Muscle of arm (tissue), 12 donors: Measurements from ENCODE around the gene SGSH. TPM values are rescaled to one million over a fixed set of nuclear protein-coding genes. Genes with fewer than 3 reads are reported as not detected.

Source experiments
- DNase-seq: peaks from one replicate; pipeline ENCODE4 v3.0.0-alpha.2; 2013
- polyA plus RNA-seq, 12 donors: library from polyadenylated mRNA; unstranded; fragments of 120-200 nt; gene quantifications; one replicate each; pipeline ENCODE4 v1.2.1, GENCODE V29; 2013; ENCODE audit not compliant: insufficient read length in 12 of 12

SGSH gene
- polyA plus RNA-seq, 12 donors, result 16.9 to 36.6 (median 19.9) TPM; not detected in 1

- no peak for DNase-seq
Measured at GRCh38 chr17:80229011-80229410, 8.9 kb upstream of the SGSH start.

DNA sequence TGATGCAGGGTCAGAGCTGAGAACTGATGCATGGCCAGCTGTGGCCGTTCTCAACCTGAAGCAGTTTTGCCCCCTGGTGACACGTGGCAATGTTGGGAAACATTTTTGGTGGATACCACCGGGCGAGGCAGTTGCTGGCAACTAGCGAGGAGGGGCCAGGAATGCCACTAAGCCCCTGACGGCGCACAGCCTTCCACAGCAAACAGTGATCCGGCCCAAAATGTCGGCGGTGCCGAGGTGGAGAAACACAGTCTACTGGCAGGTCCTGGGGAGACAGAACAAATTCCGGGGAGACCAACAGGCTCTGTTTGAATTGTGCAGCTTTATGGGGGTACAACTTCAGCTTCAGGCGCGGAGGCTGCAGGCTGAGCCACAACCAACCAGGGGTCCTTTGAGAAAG is 8.3 kb upstream of the SGSH start:
- DNase-seq, result no peak

GRCh38 chr17:80227666-80228065 is 7.5 kb upstream of the SGSH start:
- DNase-seq, result no peak

DNA sequence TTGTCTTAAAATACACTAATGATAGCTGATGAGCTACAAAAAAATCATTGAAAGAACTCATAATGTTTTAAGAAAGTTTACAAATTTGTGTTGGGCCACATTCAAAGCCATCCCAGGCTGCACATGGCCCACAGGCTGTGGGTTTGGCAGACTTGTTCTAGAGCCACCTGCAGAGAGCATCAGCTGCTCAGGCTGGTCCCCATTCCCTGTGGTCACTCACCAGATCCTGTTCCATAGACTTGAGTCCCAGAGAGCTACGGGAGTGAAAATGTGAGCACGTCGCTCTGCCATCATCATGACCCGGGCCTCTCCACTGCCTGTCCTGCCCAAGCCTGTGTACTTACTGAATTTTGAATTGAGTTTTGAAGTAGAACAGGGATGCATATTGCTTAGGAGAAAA is 7.0 kb upstream of the SGSH start:
- DNase-seq, result no peak

GRCh38 chr17:80225230-80225629 is 5.1 kb upstream of the SGSH start:
- DNase-seq, result no peak

DNA sequence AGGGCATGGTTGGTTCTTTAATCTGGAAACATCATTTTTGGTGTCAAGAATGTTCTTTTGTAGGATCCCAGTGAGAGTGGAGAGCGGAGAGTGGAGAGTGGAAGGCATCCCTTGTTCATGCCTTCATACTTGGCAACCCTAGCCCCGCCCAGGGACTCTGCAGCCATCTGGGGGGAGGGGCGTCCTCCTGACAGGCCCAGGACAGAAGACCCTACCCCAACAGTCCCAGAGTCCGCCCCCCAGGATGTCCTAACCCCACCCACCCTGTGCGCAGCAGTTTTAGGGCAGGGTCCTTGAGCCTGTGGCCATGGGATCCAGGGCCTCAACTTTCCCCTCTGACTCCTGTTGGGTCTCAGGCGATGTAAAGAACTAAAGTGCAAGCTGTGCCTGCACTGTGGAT is 4.5 kb upstream of the SGSH start:
- no peak for DNase-seq

DNA sequence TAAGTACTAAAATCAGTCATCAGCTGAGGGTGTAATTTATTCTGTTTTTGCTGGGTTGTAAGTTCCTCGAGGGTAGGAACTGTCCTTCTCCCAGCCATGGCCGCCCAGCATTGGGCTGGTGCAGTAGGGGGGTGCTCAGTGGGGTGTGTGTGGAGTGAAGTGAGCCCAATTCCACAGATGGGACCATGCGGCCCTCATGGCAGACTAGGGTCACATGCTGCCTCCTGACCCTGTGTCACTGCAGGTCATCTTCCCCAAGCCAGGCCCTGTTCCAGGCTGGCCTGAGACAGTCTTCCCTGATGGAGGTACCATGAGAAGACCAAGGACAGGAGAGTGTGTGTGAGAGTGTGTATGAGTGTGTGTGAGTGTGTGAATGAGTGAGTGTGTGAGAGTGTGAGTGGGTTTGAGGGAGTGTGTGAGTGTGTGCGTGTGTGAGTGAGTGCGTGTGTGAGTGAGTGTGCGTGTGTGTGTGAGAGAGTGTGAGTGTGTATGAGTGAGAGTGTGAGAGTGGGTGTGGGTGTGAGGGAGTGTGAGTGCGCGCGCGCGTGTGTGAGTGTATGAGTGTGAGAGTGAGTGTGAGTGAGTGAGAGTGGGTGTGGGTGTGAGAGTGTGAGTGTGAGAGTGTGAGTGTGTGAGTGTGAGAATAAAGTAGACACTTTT is 3.8 kb upstream of the SGSH start:
- no peak for DNase-seq

GRCh38 chr17:80223142-80223815 is 3.1 kb upstream of the SGSH start:
- DNase-seq, result no peak

DNA sequence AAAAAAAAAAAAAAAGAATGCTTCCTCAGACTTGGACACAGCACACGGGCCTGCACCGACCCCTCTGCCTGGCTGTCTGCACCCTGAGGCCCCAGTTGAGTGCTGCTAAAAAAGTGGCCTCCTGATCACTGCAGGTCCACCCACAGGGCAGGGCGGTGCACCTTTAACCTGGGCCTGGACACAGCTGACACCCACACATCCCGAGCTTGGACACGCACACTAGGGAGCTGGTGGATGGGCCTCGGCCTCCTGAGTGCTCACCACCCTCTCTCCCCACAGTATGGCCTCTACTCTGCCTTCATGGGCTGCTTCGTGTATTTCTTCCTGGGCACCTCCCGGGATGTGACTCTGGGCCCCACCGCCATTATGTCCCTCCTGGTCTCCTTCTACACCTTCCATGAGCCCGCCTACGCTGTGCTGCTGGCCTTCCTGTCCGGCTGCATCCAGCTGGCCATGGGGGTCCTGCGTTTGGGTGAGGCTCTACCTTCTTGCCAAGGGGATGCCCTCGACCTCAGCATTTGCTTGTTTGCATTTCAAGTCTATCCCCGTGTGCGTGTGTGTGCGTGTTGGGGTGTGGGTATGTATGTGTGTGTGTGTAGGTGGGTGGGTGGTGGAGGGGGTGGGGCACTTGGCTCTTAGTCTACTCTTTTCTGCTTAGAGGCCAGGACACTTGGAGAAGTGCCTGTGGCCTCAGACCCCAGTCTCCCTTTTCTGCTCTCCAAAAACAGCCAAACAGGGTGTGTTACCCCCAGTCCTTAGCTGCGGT is 2.4 kb upstream of the SGSH start:
- DNase-seq, result no peak

DNA sequence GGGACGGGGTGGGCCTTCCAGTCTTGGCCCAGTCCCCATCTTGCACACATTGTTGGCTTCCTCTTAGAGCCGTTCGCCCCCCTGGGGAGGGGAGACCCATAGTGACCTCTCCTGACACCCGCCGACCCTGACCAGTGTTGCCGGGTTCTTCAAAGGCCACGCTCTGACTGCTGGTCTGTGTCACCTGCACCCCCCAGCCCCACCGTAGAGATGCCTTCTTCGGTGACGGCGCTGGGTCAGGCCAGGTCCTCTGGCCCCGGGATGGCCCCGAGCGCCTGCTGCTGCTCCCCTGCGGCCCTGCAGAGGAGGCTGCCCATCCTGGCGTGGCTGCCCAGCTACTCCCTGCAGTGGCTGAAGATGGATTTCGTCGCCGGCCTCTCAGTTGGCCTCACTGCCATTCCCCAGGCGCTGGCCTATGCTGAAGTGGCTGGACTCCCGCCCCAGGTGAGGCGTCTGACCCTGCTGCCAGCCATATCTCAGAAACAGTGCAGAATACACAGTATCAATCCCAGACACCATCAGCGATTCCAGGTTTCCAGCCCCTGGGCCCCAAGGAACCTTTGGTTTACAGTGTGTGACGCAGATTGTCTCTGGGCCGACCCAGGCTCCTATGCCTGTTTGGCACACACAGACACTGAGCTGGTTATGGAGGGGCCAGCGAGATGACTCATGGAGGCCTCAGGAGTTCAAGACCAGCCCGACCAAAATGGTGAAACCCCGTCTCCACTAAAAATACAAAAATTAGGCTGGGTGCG is 1.4 kb upstream of the SGSH start:
- no peak for DNase-seq

DNA sequence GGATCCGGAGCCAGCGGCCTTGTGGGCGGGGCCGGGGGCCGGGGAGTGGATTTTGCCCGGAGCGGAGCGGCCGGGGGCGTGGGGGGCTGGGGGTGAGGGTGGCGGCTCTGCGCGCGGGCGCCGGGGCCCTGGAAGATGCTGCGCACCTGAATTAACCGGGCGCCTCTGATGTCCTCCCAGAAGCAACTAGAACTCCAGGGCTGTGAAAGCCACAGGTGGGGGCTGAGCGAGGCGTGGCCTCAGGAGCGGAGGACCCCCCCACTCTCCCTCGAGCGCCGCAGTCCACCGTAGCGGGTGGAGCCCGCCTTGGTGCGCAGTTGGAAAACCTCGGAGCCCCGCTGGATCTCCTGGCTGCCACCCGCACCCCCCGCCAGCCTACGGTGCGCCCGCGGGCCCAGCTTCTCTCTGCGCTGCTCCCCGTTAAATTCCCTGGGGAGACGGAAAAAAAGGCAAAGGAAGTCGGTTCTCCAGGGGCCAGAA is 643 bp upstream of the SGSH start:
- peak; percentile 16 for DNase-seq

DNA sequence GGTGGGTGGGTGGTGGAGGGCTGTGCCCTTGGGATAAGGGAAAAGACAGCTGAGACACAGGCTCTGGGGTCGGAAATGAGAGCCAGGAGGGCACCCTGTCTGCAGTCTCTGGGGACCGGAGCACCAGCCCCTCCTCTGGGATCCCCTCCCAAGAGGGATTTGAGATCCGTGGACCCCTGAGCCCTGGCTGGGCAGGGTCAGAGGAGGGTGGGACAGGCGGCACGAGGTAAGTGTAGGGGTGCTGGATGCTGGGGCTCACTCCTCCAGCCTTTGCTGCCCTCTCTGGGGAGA is 425 bp downstream of the SGSH start:
- DNase-seq, result no peak

DNA sequence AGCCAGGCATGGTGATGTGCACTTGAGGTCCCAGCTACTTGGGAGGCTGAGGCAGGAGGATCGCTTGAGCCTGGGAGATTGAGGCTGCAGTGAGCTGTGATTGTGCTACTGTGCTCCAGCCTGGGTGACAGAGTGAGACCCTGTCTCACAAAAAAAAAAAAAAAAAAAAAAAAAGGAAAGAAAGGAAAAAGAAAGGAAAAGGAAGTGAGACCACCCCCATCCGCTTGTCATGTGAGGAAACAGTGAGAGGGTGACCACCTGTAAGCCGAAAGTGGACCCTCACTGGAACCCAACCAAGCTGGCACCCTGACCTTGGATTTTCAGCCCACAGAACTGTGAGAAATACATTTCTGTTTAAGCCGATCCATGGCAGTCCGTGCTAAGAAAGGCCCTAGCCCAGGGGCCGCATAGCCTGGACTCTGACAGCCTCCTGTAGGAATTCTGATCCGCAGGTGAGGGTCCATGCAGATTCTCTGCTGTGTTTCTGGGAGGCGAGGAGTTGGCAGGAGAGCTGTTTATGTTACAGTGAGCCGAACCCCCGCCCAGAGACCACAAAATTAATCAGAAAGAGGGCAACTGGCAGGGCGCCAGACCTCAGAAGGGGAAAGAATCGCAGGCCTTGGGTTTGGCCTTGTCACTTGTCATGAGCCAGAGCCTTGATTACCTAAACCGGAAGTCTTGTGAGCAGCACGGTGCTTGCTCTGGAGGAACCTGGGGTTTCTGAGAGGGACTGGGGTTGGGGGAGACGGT is 945 bp downstream of the SGSH start:
- DNase-seq, result peak; percentile 49

GRCh38 chr17:80218391-80218790 is 1.7 kb downstream of the SGSH start:
- no peak for DNase-seq

DNA sequence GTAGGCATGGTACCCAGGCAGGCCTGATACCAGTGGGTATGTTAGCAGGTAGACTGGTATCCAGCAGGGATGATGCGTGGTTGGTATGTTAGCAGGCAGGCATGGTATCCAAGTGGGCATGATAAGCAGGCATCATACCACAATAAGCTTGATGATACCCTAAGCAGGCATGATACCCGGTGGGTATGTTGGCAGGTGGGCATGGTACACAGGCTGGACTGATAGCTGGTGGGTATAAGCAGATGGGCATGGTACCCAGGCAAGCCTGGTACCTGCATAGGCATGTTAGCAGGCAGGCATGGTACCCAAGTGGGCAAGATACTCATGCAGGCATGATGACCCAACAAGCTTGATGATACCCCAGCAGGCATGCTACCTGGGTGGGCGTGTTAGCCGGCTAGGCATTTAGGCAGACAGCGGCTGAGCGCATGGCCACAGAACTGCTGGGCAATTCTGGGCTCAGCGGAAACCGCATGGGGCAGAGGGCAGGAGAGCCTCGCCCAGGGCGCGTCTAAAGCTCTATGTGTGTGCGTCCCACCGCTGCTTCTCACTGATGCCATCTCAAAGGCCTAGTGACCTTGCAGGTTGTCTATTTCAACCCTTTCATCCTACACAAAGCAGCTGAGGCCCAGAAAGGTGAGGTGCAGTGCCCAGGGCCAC is 2.3 kb downstream of the SGSH start:
- DNase-seq, result no peak

GRCh38 chr17:80216473-80217456 is 3.4 kb downstream of the SGSH start:
- no peak for DNase-seq

DNA sequence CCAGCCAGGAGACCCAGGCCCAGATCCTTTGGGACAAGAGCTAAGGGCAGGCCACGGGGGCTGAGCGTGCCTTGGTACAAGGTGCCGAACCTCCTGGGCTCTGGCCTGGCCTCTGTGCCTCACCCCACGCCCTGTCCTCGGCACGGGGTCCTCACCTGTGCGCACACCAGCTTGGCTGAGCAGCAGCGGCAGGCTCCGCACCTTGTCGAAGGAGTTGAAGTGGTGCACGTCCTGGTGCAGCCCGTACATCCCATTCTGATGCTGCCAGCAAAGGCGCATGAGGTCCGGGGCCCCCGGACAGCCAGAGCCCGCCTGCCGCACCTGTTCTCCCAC is 5.3 kb downstream of the SGSH start:
- DNase-seq, result no peak

GRCh38 chr17:80214012-80214877 is 5.9 kb downstream of the SGSH start:
- DNase-seq, result no peak

GRCh38 chr17:80213643-80213975 is 6.5 kb downstream of the SGSH start:
- no peak for DNase-seq
